ENCODE results near the gene PLPPR1. TPM values are rescaled to one million over a fixed set of nuclear protein-coding genes. Genes with fewer than 3 reads are reported as not detected.

Gene PLPPR1
- total RNA-seq, 4 donors from 2014 or later = 0.26 to 3.8 (median 0.57) TPM; not detected in 1

- Histone ChIP-seq H3K4me1 (no peaks in the 10 kb centered on the region), H3K27ac (no peak overlapping the region), H3K36me3 (no peaks in the 10 kb centered on the region), H3K4me3 (no peak overlapping the region), H3K27me3 (no peaks in the 10 kb centered on the region), H3K9me3 (no peaks in the 10 kb centered on the region)
- no peak for DNase-seq (ENCODE audit: low spot score in 2 of 2)
- 53% methylated on average over 4 of the region's 4 CpGs for WGBS
- no peak for TF ChIP-seq EP300 (IDR thresholded peaks at IDR 0.05)
- TF ChIP-seq, protein P1, sequence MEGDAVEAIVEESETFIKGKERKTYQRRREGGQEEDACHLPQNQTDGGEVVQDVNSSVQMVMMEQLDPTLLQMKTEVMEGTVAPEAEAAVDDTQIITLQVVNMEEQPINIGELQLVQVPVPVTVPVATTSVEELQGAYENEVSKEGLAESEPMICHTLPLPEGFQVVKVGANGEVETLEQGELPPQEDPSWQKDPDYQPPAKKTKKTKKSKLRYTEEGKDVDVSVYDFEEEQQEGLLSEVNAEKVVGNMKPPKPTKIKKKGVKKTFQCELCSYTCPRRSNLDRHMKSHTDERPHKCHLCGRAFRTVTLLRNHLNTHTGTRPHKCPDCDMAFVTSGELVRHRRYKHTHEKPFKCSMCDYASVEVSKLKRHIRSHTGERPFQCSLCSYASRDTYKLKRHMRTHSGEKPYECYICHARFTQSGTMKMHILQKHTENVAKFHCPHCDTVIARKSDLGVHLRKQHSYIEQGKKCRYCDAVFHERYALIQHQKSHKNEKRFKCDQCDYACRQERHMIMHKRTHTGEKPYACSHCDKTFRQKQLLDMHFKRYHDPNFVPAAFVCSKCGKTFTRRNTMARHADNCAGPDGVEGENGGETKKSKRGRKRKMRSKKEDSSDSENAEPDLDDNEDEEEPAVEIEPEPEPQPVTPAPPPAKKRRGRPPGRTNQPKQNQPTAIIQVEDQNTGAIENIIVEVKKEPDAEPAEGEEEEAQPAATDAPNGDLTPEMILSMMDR (IDR thresholded peaks at IDR 0.05) = no peak
- no peak for TF ChIP-seq POLR2AphosphoS5 (IDR thresholded peaks at IDR 0.05)
- no peak for TF ChIP-seq POLR2A (IDR thresholded peaks at IDR 0.05)
Measured at GRCh38 chr9:101047848-101048397, 19.4 kb downstream of the PLPPR1 start.

DNA sequence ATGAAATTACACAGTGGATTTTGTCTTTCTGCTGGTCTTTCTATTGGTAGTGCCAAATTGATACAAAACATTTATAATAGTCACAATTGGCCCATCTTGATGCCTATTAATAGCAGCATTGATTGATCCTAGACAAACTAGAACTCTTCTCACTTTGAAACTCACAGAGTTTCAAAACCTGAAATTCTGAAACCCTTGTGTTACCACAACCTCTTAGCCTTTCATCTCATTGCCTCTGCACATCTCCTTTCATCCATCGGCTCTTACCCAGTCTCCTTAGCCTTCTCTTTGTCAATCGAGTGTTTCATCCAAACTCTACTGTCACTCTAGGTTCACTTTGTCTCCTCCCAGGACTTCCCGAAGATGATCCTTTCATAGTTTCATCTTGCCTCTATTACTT is 22.1 kb downstream of the PLPPR1 start:
- WGBS = 94% methylated on average over 3 of the region's 3 CpGs
- TF ChIP-seq, protein P1 (IDR thresholded peaks at IDR 0.05) = no peak
- TF ChIP-seq POLR2AphosphoS5 (IDR thresholded peaks at IDR 0.05) (no peak), EP300 (IDR thresholded peaks at IDR 0.05) (no peak), POLR2A (IDR thresholded peaks at IDR 0.05) (no peak)

GRCh38 chr9:101054657-101055056 is 26.1 kb downstream of the PLPPR1 start:
- DNase-seq (ENCODE audit: low spot score in 2 of 2) = no peak
- no peaks in the 10 kb centered on the region for H3K27me3 ChIP-seq
- 86% methylated on average over 8 of the region's 8 CpGs for WGBS

More for the DNA sequence above, 22.1 kb downstream of the PLPPR1 start:
- Histone ChIP-seq H3K27me3 (no peaks in the 10 kb centered on the region), H3K36me3 (no peaks in the 10 kb centered on the region), H3K9me3 (no peaks in the 10 kb centered on the region), H3K4me1 (no peaks in the 10 kb centered on the region), H3K4me3 (no peak overlapping the region), H3K27ac (no peak overlapping the region)
- no peak for DNase-seq (ENCODE audit: low spot score in 2 of 2)

GRCh38 chr9:101055516-101055915 is 27.0 kb downstream of the PLPPR1 start:
- no peak overlapping the region for H3K4me3 ChIP-seq
- no peaks in the 10 kb centered on the region for H3K4me1 ChIP-seq
- H3K36me3 ChIP-seq = no peaks in the 10 kb centered on the region
- TF ChIP-seq EP300 (IDR thresholded peaks at IDR 0.05) = no peak
- TF ChIP-seq, protein P1 (IDR thresholded peaks at IDR 0.05) = no peak
- TF ChIP-seq POLR2A (IDR thresholded peaks at IDR 0.05) = no peak
- TF ChIP-seq POLR2AphosphoS5 (IDR thresholded peaks at IDR 0.05) = no peak
- WGBS = 71% methylated on average over 3 of the region's 3 CpGs
- no peak for DNase-seq (ENCODE audit: low spot score in 2 of 2)
- no peak overlapping the region for H3K27ac ChIP-seq
- H3K9me3 ChIP-seq = no peaks in the 10 kb centered on the region
- no peaks in the 10 kb centered on the region for H3K27me3 ChIP-seq

More at GRCh38 chr9:101054657-101055056, 26.1 kb downstream of the PLPPR1 start:
- Histone ChIP-seq H3K4me3 (no peak overlapping the region), H3K4me1 (no peaks in the 10 kb centered on the region), H3K9me3 (no peaks in the 10 kb centered on the region), H3K36me3 (no peaks in the 10 kb centered on the region), H3K27ac (no peak overlapping the region)
- TF ChIP-seq EP300 (IDR thresholded peaks at IDR 0.05) (no peak), POLR2AphosphoS5 (IDR thresholded peaks at IDR 0.05) (no peak), POLR2A (IDR thresholded peaks at IDR 0.05) (no peak)
- TF ChIP-seq, protein P1 (IDR thresholded peaks at IDR 0.05) = no peak

GRCh38 chr9:101062686-101063085 is 34.2 kb downstream of the PLPPR1 start:
- Histone ChIP-seq H3K36me3 (no peaks in the 10 kb centered on the region), H3K4me3 (no peak overlapping the region), H3K27me3 (no peaks in the 10 kb centered on the region), H3K9me3 (no peaks in the 10 kb centered on the region), H3K27ac (no peak overlapping the region), H3K4me1 (no peaks in the 10 kb centered on the region)
- TF ChIP-seq POLR2A (IDR thresholded peaks at IDR 0.05) = no peak
- TF ChIP-seq EP300 (IDR thresholded peaks at IDR 0.05) = no peak
- TF ChIP-seq, protein P1 (IDR thresholded peaks at IDR 0.05) = no peak
- TF ChIP-seq POLR2AphosphoS5 (IDR thresholded peaks at IDR 0.05) = no peak
- DNase-seq (ENCODE audit: low spot score in 2 of 2) = no peak
- WGBS = 48% methylated on average over 1 of the region's 1 CpG
